Skin epidermis (tissue), 12 donors: ENCODE results near the gene PLA2G4D.

Source experiments
- H3K27ac ChIP-seq, 21 experiments: fragments of 200-600 bp; sonication (generic) in 11 of 21; one replicate each; pipeline ENCODE4 v1.5.0; 2020; ENCODE audit warnings: mild to moderate bottlenecking in 3 of 21, inconsistent platforms in 2 of 21, moderate library complexity in 2 of 21
- H3K4me3 ChIP-seq, 7 experiments: fragments of 200-600 bp; sonication (generic) in 2 of 7; one replicate each; pipeline ENCODE4 v1.5.0; 2020; ENCODE audit warnings: inconsistent platforms in 2 of 7, mild to moderate bottlenecking in 2 of 7, moderate library complexity in 1 of 7

PLA2G4D gene

DNA sequence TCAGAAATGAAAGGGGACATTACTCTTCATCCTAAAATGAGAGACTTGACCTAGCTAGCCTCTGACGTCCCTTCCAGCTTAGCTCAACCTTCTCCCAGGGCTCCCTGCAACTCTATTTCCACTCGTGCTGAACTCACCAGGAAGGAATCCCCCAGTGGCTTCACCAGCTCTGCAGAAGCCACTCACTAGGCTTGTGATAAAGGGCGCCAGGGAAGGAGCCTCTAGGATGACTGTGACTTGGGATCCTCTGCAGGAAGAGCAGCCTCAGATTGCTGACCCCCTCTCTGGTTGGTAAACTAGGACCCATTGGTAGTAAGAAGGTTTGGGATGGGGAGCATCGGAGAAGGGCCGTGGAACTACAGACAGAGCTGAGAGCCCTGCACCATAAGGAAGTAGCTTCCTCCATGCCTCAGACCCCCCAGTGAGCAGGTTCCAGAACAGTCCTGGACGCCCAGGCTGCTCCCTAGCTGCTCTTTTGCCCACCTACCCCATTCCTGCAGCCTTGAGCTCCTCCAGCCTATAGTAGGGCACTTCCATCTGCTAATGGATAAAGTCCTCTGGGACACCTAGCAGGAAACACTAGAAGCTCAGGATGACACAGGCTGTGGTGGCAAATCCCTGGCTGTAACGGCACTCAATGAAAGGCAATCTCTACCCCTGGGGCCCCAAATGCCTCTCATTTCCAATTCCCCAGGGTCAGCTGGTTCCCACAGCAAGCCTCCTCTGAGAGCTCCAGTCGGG is 36.1 kb upstream of the PLA2G4D start:
- no peak overlapping the region for H3K4me3 ChIP-seq

GRCh38 chr15:42129364-42129763 is 35.0 kb upstream of the PLA2G4D start:
- no peak overlapping the region for H3K27ac ChIP-seq
- H3K4me3 ChIP-seq, result no peak overlapping the region

More for the DNA sequence above, 36.1 kb upstream of the PLA2G4D start:
- H3K27ac ChIP-seq, result no peak overlapping the region

DNA sequence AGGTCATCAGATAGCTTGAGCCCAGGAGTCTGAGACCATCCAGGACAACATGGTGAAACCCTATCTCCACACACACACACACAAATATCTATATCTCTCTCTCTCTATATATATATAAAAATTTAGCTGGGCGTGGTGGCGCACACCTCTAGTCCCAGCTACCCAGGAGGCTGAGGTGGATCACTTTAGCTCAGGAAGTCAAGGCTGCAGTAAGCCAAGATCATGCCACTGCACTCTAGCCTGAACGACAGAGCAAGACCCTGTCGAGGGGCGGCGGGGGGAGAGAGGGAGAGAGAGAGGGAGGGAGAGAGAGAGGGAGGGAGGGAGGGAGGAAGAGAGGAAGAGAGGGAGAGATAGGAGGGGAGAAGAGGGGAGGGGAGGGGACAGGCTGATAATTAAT is 34.1 kb upstream of the PLA2G4D start:
- Histone ChIP-seq H3K27ac (no peak overlapping the region), H3K4me3 (no peak overlapping the region)

DNA sequence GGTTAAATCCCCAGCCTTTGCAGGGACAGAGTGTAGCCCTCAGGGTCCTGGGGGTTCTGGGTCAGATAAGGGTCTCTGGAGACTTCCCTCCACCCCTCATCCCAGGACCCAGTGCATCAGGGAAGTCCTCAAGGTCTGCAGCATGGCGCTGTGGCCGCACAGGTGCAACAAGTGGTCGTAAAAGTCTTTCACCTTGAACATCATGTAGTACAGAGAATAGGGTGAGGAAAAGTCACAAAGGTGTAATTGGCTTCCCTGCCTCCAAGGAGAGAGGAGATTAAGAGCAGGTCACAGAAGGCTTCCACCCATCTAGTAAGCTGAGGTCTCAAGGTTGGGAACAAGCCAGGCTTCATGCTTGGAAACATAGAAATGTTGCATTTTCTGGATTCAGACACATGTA is 29.2 kb upstream of the PLA2G4D start:
- no peak overlapping the region for H3K4me3 ChIP-seq
- no peak overlapping the region for H3K27ac ChIP-seq

- Histone ChIP-seq H3K4me3 (no peak overlapping the region), H3K27ac (peak overlapping the region in 6 of 21 experiments; percentile 12 to 66 (median 56))
Observed at GRCh38 chr15:42121682-42122081, 27.3 kb upstream of the PLA2G4D start.

DNA sequence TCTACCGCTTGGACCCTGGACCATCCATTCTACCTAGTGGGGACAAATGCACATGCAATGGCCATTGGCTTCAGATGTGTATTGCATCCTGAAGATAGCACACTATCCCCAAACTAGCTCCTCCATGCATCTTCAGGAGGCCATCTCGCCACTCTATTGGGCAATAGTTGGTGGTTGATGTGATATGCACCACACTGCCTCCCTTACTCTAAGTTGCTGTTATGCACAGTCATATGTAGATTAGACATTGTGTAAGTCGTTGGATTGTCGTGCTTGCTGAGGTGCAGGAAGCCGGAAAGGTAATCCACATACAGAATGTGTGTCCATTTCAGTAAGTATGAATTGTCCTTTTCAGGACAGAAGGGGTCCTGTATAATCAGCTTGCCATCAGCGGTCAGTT is 26.7 kb upstream of the PLA2G4D start:
- H3K27ac ChIP-seq, result peak overlapping the region in 6 of 21 experiments; percentile 12 to 66 (median 56)
- H3K4me3 ChIP-seq, result no peak overlapping the region

GRCh38 chr15:42120285-42120684 is 25.9 kb upstream of the PLA2G4D start:
- H3K27ac ChIP-seq, result peak overlapping the region in 1 of 21 experiments; percentile 68
- H3K4me3 ChIP-seq, result no peak overlapping the region

GRCh38 chr15:42119446-42119760 is 25.0 kb upstream of the PLA2G4D start:
- H3K27ac ChIP-seq, result peak overlapping the region in 12 of 21 experiments; percentile 3 to 73 (median 42)
- peak overlapping the region in 2 of 7 experiments; percentile 0 to 19 for H3K4me3 ChIP-seq

DNA sequence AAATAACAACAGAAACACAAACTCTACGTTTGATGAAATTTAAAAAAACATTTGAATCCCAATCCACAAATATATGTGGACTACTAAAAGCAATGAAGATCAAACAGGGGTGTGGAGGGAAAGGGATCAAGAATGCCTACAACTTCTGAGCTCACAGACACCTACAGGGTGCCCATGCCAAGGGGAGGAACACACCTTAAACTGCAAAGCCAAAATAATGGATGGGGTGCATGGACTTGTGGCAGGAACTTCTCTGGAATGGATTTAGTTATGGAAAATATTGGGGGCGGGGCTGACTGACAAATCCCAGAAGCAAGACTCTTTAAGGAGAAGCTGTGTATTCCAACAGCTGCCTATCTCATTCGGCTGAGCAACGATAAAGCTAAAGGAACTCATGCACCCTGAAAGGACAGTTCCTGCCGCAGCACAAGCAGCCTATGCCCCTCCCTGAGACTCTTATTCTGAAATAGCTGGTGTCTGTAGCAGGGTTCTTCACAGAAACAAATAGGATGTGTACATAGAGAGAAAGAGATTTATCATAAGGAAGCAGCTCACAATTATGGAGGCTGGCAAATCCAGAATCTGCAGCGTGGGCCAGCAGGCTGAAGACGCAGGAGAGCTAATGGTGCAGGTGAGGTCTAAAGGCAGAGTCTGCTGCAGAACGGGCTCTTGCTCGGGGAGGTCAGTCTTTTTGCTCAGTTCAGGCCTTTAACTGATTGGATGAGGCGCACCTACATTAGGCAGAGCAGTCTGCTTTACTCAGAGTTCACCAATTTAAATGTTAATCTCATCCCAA is 24.5 kb upstream of the PLA2G4D start:
- H3K4me3 ChIP-seq, result peak overlapping the region in 2 of 7 experiments; percentile 0 to 19
- H3K27ac ChIP-seq, result peak overlapping the region in 12 of 21 experiments; percentile 3 to 73 (median 42)

DNA sequence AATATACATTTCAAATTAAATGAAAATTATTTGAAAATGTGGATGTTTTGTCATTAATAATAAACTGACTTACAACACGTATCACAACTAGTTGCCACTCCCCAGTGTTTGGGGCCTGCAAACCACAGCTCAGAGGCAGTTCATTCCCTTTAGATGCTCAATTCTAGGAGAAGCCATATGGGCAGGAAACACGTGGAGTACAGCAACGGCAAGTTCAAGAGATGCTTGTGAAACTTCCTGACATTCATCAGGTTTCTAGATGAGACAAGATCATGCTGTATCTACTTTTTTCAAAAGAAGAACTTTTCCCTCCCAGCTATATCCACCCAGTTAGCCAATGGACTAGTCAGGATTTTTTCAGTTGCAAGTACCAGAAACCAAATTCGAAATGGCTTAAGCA is 17.6 kb upstream of the PLA2G4D start:
- Histone ChIP-seq H3K4me3 (no peak overlapping the region), H3K27ac (no peak overlapping the region)

DNA sequence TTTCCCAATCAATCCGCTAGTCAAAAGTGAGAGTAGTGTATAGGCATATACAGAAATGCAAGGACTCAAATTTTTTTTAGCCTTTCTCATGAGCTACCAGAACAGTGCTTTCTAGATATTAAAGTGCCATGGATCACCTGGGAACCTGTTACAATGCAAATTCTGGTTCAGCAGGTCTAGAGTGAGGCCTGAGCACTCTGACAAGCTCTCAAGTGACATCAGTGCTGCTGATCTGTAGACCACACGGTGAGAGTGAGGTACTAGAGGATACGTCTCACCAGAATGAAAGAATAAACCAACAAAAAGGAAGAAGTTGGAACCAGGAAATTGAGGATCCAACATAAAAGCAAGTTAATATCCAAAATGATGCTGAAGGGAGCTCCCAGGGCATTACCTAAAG is 16.0 kb upstream of the PLA2G4D start:
- no peak overlapping the region for H3K4me3 ChIP-seq
- H3K27ac ChIP-seq, result no peak overlapping the region

DNA sequence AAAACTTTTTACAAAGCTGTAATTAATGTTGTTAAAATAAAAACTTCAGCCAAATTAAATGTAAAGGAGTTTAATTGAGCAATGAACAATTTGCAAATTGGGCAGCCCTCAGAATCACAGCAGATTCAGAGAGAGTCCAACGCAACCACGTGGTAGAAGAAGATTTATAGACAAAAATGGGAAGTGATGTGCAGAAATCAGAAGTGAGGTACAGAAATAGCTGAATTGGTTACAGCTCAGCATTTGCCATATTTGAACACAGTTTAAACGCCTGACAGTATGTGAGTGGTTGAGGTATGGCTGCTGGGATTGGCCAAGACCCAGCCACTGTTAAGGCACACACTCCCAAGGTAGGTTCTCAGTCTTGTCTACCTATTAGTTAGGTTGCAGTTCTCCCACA is 14.4 kb upstream of the PLA2G4D start:
- no peak overlapping the region for H3K4me3 ChIP-seq
- peak overlapping the region in 2 of 21 experiments; percentile 21 to 54 for H3K27ac ChIP-seq

DNA sequence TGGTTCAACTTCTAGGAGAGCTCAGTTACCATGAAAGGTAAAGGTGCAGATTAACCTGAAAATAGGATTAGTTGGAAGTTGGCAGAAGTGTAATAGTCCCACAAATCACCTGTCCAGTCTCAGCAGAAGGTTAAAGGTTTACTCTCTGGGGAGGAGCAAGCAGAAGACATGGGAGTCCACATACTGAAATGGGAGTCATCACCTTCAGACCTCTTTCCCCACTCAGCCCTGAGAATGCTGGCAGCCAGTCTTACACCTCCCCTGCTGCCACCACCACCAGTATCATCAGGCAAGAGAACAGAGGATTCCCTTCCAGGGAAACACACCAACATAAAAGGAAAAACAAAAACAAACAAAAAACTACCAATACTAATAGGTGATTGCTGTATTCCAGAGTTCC is 13.8 kb upstream of the PLA2G4D start:
- Histone ChIP-seq H3K27ac (peak overlapping the region in 2 of 21 experiments; percentile 14 to 54), H3K4me3 (no peak overlapping the region)

- no peak overlapping the region for H3K4me3 ChIP-seq
- H3K27ac ChIP-seq, result peak overlapping the region in 6 of 21 experiments; percentile 14 to 54 (median 36)
Observed at GRCh38 chr15:42107473-42107872, 13.1 kb upstream of the PLA2G4D start.

GRCh38 chr15:42106288-42106687 is 11.9 kb upstream of the PLA2G4D start:
- H3K27ac ChIP-seq, result peak overlapping the region in 3 of 21 experiments; percentile 7 to 50 (median 38)

GRCh38 chr15:42104095-42104891 is 9.9 kb upstream of the PLA2G4D start:
- Histone ChIP-seq H3K4me3 (no peak overlapping the region), H3K27ac (no peak overlapping the region)

More at GRCh38 chr15:42106288-42106687, 11.9 kb upstream of the PLA2G4D start:
- H3K4me3 ChIP-seq, result no peak overlapping the region

GRCh38 chr15:42102646-42103235 is 8.4 kb upstream of the PLA2G4D start:
- no peak overlapping the region for H3K4me3 ChIP-seq
- H3K27ac ChIP-seq, result no peak overlapping the region

GRCh38 chr15:42101861-42102260 is 7.5 kb upstream of the PLA2G4D start:
- H3K4me3 ChIP-seq, result no peak overlapping the region

DNA sequence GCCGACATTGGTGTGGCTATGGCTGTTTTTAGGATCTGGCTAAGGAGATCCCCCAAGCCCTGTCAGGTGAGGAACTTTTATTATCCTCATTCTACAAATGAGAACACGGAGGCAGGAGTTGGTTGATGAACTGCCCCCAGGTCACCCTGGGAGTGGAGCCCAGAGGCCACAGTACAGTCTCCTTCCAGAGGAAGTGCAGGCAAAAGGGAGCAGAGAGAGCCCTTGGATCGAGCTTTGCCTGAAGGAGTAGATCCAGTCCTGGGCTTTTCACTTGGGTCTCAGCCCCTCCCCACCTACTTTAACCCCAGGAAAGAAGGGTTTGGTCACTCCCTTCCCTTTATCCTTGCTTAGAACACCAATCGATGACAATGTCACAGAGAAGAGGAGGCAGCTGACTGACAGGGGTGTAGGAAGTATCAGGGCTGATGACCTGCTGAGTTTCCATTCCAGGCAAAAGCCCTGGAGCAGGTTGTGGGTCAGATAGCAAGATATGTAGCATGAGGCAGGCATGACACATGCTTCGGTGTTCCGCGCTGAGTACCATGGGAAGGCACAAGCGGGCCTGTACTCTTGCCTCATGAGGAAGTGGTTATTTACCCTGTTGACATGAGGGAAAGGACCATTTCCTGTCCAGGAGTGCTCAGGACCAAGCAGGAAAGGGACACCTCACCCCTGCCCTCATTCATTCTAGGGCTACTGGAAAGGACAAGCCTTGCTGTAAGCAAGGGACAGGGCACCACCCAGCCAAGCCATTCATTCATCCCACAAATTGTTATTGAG is 5.8 kb upstream of the PLA2G4D start:
- no peak overlapping the region for H3K4me3 ChIP-seq
- peak overlapping the region in 8 of 21 experiments; percentile 5 to 61 (median 50) for H3K27ac ChIP-seq

More at GRCh38 chr15:42101861-42102260, 7.5 kb upstream of the PLA2G4D start:
- H3K27ac ChIP-seq, result no peak overlapping the region
